NOMO-1 treated with DMSO at 0.1 percent for 48 hours (cell line): ENCODE measurements around the gene NT5DC2.

Experiments
- DNase-seq: peaks from one replicate; lab custom pipeline; 2025; ENCODE audit not compliant: unreplicated experiment; lab: John Stamatoyannopoulos, UW

NT5DC2 gene

DNA sequence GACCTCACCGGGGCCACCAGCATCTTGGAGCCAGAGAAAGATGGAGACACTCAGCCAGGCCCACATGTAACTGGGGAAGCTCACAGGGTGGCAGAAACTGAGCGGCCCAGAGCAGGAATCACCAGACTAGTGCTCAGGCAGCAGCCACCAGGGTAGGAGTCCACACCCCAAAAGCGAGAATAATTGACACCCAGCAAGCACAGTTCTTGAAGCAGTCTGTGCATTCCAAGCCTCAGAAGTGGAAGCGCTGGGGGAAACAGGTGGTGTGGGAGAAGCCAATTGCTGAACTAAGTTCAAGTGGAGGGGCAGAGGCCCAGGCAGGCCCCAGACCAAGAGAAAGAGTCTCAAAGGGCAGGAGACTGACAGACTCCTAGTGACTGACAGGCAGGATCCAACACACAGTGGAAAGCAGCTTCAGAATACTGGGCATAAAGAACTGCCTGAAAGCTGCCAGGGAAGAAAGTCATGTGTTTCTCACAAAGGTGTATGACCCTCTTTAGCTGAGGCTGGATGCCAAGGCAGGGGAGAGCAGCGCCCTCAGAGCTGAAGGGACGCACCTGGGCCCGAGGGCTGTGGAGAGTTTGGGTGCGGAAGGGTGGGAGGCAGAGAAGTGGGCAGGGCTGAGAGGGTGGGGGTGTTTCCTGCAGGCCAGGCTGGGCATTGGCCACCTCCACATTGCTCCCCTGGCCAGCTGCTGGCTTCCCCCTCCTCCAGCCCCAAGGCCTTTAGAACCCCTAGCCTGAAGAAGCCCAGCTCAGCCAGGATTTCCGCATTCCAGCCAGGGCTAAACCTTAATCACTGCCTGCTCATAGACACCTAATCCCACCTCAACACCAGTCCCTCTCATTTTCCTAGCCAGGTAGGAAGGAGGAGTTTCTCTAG, 7.7 kb downstream of the NT5DC2 start:
- DNase-seq, result no peak

DNA sequence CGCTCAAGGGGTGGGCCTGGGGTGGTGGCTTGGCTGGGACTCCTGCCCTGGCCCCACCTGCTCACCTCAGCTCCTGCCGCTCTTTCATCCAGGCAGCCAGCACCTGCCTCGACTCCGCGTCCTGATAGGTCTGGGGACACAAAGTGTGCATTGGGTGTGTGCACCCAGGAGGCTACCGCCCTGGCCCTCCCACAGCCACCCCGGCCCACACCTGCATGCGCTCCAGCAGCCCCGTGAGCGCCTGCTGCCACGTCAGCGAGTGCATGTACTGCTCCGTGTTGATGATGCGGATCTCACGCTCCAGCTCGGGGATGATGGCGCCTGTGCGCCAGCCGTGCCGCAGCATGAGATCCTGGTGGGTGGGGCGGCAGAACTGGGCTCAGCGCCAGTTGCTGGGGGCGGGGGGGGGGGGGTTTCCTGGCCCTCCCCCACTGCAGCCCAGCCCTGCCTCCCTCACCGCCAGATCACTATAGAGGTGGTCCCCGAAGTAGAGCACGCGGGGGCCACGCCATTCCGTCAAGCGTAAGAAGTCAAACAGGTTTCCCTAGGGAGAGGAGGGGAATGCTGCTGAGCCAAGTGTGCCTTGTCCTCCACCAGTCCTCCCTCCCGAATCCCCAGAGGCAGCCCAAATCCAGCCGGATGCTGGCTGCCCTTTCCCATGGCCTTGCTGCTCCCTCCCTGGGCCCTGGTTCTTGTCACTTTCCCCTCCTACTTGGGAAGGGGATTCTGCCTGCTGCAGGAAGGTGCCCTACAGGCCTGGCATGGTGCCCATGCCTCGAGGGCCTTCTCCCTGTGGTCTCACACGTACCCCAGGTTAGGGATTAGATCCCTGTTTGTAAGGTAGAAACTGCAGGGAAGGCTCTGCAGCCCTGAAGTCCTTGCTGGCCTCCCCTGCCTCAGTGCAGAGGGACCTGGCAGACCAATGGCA, 8.6 kb downstream of the NT5DC2 start:
- no peak for DNase-seq

DNA sequence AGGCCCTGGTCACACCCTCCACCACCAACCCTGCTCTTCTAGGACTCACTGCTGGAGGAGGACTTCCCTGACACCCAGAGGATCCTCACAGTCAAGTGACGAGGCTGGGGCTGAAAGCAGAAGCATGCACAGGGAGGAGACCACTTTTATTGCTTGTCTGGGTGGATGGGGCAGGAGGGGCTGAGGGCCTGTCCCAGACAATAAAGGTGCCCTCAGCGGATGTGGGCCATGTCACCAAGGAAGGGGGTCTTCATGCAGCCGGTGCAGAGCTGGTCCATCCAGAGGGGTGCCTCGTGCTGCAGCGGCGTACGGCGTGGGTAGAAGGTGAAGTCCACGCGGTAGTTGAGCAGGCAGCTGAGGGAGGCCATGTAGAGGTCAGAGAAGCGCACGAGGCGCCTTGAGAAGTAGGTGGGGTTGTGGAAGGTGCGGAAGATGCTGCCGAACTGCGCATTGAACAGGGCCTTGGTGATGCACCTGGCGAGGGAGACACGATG, 9.4 kb downstream of the NT5DC2 start:
- DNase-seq, result no peak

DNA sequence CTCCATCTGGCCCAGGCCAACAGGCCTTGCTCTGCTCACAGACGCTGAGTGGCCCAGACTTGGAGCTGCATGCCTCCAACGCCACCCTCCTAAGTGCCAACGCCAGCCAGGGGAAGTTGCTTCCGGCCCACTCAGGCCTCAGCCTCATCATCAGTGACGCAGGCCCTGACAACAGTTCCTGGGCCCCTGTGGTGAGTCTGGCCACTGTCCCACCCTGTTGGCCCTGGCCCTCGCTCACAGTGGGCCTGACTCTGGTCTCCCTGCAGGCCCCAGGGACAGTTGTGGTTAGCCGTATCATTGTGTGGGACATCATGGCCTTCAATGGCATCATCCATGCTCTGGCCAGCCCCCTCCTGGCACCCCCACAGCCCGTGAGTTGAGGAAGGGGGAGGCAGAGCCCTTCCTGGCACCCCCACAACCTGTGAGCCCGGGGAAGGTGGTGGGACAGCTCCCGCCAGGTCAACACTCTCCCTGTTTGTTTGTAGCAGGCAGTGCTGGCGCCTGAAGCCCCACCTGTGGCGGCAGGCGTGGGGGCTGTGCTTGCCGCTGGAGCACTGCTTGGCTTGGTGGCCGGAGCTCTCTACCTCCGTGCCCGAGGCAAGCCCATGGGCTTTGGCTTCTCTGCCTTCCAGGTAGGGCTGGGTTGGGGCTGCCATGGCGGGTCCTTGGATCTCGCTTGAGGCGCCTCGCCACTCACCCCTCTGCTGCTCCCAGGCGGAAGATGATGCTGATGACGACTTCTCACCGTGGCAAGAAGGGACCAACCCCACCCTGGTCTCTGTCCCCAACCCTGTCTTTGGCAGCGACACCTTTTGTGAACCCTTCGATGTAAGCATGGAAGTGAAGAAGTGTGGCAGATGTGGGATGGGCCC, 10.0 kb downstream of the NT5DC2 start:
- DNase-seq, result no peak

DNA sequence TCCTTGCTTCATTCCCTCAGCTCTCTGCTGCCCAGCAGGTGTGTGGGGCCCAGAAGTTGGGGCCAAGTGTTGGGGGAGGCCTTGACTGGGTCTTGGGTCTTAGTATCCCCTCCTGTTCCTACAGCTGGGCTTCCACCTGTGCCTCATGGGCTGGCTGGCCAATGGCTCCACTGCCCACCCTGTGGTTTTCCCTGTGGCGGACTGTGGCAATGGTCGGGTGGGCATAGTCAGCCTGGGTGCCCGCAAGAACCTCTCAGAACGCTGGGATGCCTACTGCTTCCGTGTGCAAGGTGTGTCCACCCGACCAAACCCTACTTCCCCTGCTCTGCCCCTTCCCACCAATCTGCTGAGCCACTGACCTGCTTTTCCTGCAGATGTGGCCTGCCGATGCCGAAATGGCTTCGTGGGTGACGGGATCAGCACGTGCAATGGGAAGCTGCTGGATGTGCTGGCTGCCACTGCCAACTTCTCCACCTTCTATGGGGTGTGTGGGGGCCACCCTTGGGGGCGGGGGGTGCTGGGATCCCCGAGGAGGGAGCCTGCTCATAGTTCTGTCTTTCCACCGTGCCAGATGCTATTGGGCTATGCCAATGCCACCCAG, 10.9 kb downstream of the NT5DC2 start:
- no peak for DNase-seq

DNA sequence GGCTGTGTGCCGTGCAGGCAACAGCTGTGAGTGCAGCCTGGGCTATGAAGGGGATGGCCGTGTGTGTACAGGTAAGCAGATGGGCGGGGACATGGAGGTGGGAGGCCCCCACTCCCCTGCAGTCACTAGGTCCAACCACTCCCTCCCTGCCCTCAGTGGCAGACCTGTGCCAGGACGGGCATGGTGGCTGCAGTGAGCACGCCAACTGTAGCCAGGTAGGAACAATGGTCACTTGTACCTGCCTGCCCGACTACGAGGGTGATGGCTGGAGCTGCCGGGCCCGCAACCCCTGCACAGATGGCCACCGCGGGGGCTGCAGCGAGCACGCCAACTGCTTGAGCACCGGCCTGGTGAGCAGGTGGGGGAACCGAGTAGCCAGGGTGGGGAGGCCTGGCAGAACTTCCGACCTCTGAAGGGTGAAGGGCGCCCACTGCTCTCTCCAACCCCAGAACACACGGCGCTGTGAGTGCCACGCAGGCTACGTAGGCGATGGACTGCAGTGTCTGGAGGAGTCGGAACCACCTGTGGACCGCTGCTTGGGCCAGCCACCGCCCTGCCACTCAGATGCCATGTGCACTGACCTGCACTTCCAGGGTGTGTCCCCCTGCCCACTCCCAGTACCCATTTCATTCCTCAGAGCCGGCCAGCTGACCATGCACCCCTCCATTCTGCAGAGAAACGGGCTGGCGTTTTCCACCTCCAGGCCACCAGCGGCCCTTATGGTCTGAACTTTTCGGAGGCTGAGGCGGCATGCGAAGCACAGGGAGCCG, 11.6 kb downstream of the NT5DC2 start:
- DNase-seq, result no peak

GRCh38 chr3:52521488-52521824, 12.2 kb downstream of the NT5DC2 start:
- DNase-seq, result no peak

GRCh38 chr3:52520716-52521487, 12.8 kb downstream of the NT5DC2 start:
- DNase-seq, result no peak

DNA sequence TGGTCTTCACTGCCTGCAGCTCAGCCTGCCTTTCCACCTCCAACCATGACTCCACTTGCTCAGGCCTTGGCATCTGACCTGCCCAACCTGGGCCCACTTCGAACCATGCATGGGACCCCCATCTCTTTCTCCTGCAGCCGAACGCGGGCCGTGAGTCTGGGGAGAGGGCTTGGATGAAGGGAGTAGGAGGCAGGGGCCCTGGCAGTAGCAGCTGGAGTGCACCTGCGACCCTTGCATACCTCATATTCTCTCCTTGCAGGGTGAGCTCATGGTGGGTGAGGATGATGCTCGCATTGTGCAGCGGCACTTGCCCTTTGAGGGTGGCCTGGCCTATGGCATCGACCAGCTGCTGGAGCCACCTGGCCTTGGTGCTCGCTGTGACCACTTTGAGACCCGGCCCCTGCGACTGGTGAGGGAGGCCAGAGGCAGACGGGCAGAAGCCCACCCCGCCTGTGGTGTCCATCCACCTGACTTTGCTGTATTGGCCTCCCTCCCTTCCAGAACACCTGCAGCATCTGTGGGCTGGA, 13.5 kb downstream of the NT5DC2 start:
- DNase-seq, result no peak

- DNase-seq, result no peak
These were observed 14.1 kb downstream of the NT5DC2 start for GRCh38 chr3:52519445-52520140.

DNA sequence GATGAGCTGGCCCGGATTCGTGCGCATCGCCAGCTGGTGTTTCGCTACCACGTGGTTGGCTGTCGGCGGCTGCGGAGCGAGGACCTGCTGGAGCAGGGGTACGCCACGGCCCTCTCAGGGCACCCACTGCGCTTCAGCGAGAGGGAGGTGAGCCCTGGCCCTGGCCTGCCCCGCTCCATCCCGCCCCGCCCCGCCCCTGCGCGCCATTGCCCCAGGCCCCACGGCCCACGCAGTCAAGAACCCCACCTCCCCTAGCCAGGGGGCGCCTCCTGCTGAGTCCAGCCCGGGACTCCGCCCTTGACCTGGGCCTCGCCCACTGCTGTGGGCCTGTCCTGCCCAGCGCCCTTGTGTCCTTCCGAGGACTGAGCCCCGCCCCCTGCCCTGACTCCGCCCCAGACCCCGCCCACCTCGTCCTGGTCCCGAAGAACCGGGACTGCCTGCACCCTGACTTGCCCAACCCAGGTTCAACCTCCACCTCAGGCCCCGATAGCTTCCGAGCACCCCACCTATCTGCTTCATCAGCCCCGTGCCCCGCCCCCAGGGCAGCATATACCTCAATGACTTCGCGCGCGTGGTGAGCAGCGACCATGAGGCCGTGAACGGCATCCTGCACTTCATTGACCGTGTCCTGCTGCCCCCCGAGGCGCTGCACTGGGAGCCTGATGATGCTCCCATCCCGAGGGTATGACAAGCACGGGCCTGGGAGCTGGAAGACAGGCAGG, 14.8 kb downstream of the NT5DC2 start:
- DNase-seq, result no peak

DNA sequence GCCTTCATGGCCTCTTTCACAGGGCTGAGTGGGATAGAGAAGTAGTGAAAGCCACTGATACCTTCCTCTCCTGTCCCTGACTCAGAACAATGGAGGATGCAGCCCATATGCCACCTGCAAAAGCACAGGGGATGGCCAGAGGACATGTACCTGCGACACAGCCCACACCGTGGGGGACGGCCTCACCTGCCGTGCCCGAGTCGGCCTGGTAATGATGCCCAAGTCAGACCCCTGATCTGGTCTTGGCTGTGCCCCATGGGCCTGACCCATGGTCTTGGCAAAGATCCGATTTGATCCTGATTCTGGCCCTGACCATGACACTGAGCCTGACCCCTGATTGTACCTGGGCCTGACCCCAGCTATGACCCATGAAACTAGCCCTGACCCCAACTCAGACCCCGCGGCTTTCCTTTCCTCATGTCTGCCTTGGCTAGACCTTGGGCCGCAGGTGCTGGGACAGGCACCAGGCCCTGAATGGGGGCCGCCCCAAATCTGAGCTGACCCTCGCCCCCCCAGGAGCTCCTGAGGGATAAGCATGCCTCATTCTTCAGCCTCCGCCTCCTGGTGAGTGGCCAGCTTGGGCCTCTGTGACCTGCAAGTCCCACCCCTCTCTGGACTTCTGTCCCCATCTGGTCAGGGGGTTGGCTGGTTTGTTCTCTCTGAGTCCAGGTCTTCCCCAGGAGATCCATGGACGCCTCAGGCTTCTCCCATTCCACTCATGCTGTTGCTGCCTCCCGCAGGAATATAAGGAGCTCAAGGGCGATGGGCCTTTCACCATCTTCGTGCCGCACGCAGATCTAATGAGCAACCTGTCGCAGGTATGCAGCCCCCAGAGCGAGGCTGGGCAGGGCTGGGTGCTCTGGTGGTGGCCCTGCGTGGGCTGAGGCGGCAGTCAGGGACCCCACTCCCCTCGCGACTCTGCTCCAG, 15.6 kb downstream of the NT5DC2 start:
- no peak for DNase-seq

- DNase-seq, result no peak
These were observed 17.0 kb downstream of the NT5DC2 start for GRCh38 chr3:52516509-52517195.

DNA sequence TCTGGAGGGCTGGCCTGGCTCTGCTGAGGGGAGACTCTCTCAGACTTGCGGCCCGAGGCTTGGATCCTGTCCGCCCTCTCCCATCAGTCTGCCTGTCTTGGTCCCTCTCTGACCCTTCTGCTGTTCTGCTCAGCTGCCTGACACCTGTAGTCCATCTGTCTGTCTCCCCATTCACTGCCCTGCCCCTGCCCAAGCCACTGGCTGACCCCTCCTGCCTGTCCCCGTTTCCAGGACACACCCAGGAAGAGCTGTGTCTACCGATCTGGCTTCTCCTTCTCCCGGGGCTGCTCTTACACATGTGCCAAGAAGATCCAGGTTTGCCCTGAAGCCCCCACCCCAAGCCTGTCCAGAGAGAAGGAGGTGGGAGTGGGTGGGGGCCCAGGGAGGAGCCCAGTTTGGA, 18.5 kb downstream of the NT5DC2 start:
- DNase-seq, result no peak

DNA sequence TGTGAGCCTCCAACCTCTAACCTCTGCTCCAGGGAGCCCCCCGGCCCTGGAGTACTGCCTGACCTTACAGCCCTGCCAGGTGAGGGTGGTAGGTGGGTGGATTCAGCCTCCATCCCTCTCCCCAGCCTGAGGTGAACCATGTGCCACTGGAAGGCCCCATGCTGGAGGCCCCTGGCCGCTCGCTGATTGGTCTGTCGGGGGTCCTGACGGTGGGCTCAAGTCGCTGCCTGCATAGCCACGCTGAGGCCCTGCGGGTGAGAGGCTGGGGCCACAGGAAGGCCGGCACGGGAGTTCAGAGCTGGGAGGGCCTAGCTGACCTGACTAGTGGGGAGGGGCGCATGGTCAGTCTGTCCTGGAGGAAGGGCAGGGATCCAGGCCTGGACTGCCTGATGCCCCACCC, 19.1 kb downstream of the NT5DC2 start:
- DNase-seq, result no peak

DNA sequence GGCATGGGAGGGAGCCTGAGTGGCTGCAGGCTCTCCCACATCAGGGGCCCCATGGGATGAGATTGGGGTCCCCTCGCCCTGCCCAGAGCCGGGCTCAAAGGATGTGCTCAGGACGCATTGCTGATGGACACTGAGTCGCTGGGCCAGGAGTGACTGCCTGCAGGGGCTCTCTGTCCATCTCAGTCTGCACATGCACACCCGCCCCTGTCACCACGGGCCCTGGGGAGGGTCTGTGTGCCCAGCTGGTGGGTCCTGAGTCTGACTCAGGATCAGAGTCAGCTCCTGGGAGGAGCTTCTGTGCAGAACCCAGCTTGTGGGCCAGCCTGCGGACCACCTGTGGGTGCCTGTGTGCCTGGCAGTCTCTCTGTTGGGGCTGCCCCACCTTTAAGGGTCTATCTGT, 20.4 kb downstream of the NT5DC2 start:
- DNase-seq, result no peak
